Tibial nerve (tissue), 4 donors: Measurements from ENCODE around the gene GATAD2A. TPM values are rescaled to one million over a fixed set of nuclear protein-coding genes. Genes with fewer than 3 reads are reported as not detected.

Experiments
- DNase-seq, 2 donors: peaks; one replicate each; pipeline ENCODE4 v3.0.0-alpha.2; 2019; ENCODE audit warnings: low spot score in 2 of 2
- H3K27ac ChIP-seq, 4 donors: fragments of 200-600 bp; sonication (generic) in 3 of 4; one replicate each; pipeline ENCODE4 v1.5.1; 2017 to 2019; ENCODE audit warnings: mild to moderate bottlenecking in 1 of 4
- H3K27me3 ChIP-seq, 2 donors: fragments of 200-600 bp; sonication (generic) in 1 of 2; one replicate each; pipeline versions ENCODE4 v1.5.1 to v1.6.0; 2017 to 2019
- H3K36me3 ChIP-seq, 3 donors: fragments of 200-600 bp; sonication (generic); one replicate each; pipeline ENCODE4 v1.5.1; 2018 to 2019
- H3K4me1 ChIP-seq, 4 donors: fragments of 200-600 bp; sonication (generic) in 3 of 4; one replicate each; pipeline ENCODE4 v1.5.1; 2017 to 2019
- H3K4me3 ChIP-seq, 4 donors: fragments of 200-600 bp; sonication (generic) in 3 of 4; one replicate each; pipeline ENCODE4 v1.5.1; 2017 to 2019; ENCODE audit warnings: mild to moderate bottlenecking in 1 of 4, moderate library complexity in 1 of 4
- H3K9me3 ChIP-seq, 4 donors: fragments of 200-600 bp; sonication (generic) in 3 of 4; one replicate each; pipeline ENCODE4 v1.5.1; 2017 to 2019
- EP300 ChIP-seq, 2 donors: sonication (generic); formaldehyde crosslinking; IDR thresholded peaks; one replicate each; pipeline ENCODE4 v1.6.1; 2017; ENCODE audit warnings: antibody characterized with exemption in 2 of 2, mild to moderate bottlenecking in 1 of 2
- POLR2A ChIP-seq, 2 donors: fragments of 450-650 bp; IDR thresholded peaks; one replicate each; pipeline ENCODE4 v1.6.1; 2017; ENCODE audit warnings: antibody characterized with exemption in 2 of 2, mild to moderate bottlenecking in 2 of 2, moderate library complexity in 2 of 2
- WGBS, 2 donors: methylation state at CpG; one replicate each; pipeline ENCODE4 v1.1.5; 2018; 5-methylcytosine and 5-hydroxymethylcytosine counted together
- total RNA-seq, 4 donors: library from RNA; depleted of rRNA; stranded (reverse); fragments of >200 nt; gene quantifications; one replicate each; pipeline ENCODE4 v1.1.0, GENCODE V29; 2016
- TF ChIP-seq, protein P1 (sequence below), 5 experiments: fragments of 200-600 bp in 3 of 5; fragments of 450-650 bp in 2 of 5; sonication (generic) in 3 of 5; IDR thresholded peaks; one replicate each; pipeline ENCODE4 v1.5.1; 2016 to 2019; ENCODE audit warnings: antibody characterized with exemption in 5 of 5, mild to moderate bottlenecking in 3 of 5, moderate library complexity in 2 of 5

GATAD2A gene
- total RNA-seq, 4 donors from 2014 or later: 34.1 to 69.6 (median 36.8) TPM

DNA sequence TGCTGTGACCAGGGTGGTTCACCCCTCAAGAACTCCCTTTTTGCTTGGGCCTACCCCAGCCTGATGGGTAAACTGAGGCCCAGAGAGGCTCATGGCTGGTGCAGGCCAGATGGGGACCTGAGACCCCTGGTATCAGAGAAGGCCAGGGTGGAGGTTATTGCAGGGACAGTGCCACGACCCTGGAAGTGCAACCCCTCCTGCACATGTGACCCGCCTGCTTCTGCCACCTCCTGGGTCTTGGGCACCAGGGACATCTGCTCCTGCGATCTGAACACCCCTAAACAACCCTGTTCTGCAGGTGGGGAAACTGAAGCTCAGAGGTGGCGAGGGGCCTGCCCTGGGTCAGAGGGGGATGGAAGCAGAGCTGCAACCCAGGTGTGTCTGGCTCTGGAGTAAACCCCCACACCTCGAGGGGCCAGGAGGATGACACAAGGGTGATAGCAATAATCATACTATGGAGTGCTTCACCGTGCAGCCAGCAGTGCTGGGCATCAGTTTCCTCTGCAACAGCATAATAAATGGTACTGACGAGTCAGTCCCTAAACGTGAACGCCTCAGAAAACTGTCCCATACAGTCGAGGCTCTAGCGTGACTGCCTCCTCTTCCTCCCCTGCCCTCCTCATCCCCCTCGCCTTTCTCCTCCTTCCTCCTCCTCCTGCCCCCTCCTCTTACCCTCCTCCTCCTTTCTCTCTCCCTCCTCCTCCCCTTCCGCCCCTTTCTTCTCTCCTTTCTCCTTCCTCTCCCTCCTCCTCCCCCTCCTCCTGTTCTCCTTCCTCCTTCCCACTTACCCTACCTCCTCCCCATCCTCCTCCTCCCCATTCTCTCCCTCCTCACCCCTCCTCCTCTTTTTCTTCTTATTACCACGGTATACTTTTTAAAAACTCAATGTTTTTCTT is 127.6 kb downstream of the GATAD2A start:
- Histone ChIP-seq H3K27me3 (peaks cover 0 to 10% of the 10 kb centered on the region in 2 donors), H3K27ac (no peak overlapping the region), H3K4me1 (peaks cover 0 to 34% (median 7%) of the 10 kb centered on the region in 4 donors), H3K36me3 (peaks cover 0 to 20% (median 0%) of the 10 kb centered on the region in 3 donors), H3K9me3 (no peaks in the 10 kb centered on the region), H3K4me3 (no peak overlapping the region)
- 68 to 69% methylated on average over 12 to 14 of the region's 14 CpGs for WGBS, 2 donors
- TF ChIP-seq EP300 (IDR thresholded peaks at IDR 0.05) (no peak), POLR2A (IDR thresholded peaks at IDR 0.05) (no peak)
- TF ChIP-seq, protein P1, sequence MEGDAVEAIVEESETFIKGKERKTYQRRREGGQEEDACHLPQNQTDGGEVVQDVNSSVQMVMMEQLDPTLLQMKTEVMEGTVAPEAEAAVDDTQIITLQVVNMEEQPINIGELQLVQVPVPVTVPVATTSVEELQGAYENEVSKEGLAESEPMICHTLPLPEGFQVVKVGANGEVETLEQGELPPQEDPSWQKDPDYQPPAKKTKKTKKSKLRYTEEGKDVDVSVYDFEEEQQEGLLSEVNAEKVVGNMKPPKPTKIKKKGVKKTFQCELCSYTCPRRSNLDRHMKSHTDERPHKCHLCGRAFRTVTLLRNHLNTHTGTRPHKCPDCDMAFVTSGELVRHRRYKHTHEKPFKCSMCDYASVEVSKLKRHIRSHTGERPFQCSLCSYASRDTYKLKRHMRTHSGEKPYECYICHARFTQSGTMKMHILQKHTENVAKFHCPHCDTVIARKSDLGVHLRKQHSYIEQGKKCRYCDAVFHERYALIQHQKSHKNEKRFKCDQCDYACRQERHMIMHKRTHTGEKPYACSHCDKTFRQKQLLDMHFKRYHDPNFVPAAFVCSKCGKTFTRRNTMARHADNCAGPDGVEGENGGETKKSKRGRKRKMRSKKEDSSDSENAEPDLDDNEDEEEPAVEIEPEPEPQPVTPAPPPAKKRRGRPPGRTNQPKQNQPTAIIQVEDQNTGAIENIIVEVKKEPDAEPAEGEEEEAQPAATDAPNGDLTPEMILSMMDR (IDR thresholded peaks at IDR 0.05): no peak
- DNase-seq: no peak

DNA sequence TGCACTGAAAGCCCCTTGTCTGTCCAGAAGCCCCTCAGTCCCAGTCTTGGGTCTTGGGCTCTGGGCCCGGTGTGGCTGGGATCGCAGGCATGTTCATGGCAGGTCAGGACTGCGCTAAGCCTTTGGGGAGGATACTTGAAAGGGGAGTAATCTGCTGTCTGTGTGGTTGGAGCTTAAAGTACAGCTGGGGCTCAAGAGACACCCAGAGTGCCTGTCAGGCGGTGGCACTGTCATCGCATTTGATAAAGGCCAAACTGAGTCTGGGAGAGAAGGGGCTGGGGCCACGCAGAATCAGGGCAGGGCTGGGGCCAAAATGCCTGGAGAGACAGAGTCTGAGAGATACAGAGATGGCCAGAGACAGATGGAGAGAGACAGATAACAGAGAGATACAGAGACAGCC is 128.4 kb downstream of the GATAD2A start:
- Histone ChIP-seq H3K27me3 (peaks cover 0 to 18% of the 10 kb centered on the region in 2 donors), H3K4me1 (peaks cover 0 to 38% (median 15%) of the 10 kb centered on the region in 4 donors), H3K27ac (no peak overlapping the region), H3K9me3 (no peaks in the 10 kb centered on the region), H3K4me3 (no peak overlapping the region), H3K36me3 (peaks cover 0 to 12% (median 0%) of the 10 kb centered on the region in 3 donors)
- TF ChIP-seq POLR2A (IDR thresholded peaks at IDR 0.05) (no peak), EP300 (IDR thresholded peaks at IDR 0.05) (no peak)
- TF ChIP-seq, protein P1 (IDR thresholded peaks at IDR 0.05): no peak
- DNase-seq: no peak
- 80 to 81% methylated on average over 6 of the region's 6 CpGs for whole genome bisulfite sequencing, 2 donors

DNA sequence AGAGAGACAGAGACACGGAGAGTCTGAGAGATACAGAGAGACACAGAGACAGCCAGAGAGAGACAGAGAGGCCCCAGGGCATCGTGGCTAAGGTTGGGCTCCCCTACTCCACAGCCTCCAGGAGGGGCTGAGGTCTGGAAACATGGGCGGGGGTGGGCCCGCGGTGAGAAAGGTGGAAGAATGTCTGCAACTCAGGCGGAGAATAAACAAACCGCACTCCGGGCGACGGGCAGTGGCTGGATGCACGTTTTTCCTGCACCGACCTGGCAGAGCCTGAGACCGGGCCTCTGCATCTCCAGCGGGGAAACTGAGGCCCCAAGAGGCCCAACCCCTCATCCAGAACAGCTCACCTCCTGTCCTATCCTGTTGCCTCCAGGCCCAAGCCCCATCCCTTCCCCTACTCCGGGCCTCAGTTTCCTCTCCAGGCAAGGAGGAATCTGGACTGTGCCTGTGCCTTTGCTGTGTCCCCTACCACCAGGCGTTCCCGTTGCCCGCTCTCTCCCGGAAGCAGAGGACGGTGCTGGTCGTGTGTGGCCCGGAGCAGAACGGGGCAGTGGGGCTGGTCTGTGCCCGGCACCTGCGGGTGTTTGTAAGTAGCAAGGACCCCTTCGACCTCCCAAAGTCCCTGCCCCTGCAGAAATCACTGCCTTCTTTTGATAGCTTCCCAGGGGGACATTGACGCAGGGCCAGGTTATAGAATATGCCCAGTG is 129.2 kb downstream of the GATAD2A start:
- DNase-seq: no peak
- H3K36me3 ChIP-seq: peaks cover 0 to 9% (median 0%) of the 10 kb centered on the region in 3 donors
- no peak overlapping the region for H3K4me3 ChIP-seq
- H3K4me1 ChIP-seq: peaks cover 0 to 39% (median 17%) of the 10 kb centered on the region in 4 donors
- TF ChIP-seq EP300 (IDR thresholded peaks at IDR 0.05): no peak
- TF ChIP-seq, protein P1 (IDR thresholded peaks at IDR 0.05): no peak
- TF ChIP-seq POLR2A (IDR thresholded peaks at IDR 0.05): no peak
- H3K27ac ChIP-seq: no peak overlapping the region
- 76 to 79% methylated on average over 27 of the region's 27 CpGs for WGBS, 2 donors
- H3K27me3 ChIP-seq: peaks cover 0 to 27% of the 10 kb centered on the region in 2 donors
- H3K9me3 ChIP-seq: no peaks in the 10 kb centered on the region

DNA sequence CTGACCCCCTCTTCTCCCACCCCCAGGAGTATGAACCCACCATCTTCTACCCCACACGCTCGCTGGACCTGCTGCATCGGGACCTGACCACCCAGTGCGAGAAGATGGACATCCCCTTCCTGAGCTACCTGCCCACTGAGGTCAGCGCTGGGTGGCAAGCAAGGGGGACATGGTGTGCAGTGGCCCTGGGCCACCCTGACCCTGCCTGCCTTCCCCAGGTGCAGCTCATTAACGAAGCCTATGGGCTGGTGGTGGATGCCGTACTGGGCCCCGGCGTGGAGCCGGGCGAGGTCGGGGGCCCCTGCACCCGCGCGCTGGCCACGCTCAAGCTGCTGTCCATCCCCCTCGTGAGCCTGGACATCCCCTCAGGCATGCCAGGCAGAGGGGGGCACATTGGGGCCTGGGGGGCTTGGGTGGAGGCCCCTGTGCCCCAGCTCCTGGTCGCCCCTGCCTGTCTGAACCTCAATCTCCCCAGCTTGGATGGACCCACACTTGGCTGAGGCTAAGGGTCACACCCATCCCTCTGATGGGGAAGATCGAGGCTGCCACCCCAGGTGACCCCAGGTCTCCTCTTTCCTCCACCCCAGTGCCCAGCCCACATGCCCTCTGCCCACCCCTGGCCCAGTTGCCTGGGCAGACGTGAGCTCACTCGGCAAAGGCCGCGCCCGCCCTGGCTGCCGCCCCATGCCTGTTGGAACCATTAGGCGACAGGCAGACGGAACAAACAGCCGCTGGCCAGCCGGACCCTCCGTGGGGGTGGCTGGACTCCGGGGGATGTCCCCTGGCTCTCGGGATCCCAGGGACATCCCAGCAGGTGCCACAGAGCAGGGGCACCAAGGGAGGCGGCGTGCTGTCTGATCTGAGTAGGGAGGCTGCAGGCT is 130.1 kb downstream of the GATAD2A start:
- peaks cover 0 to 41% (median 20%) of the 10 kb centered on the region in 4 donors for H3K4me1 ChIP-seq
- TF ChIP-seq, protein P1 (IDR thresholded peaks at IDR 0.05): no peak
- TF ChIP-seq EP300 (IDR thresholded peaks at IDR 0.05) (no peak), POLR2A (IDR thresholded peaks at IDR 0.05) (no peak)

More for the DNA sequence above, 130.1 kb downstream of the GATAD2A start:
- H3K36me3 ChIP-seq: peaks cover 0 to 9% (median 0%) of the 10 kb centered on the region in 3 donors
- H3K4me3 ChIP-seq: no peak overlapping the region
- WGBS, 2 donors: 83 to 84% methylated on average over 20 to 25 of the region's 34 CpGs
- H3K27ac ChIP-seq: no peak overlapping the region
- H3K9me3 ChIP-seq: peaks cover 0 to 5% (median 0%) of the 10 kb centered on the region in 4 donors
- no peak for DNase-seq
- peaks cover 2 to 35% of the 10 kb centered on the region in 2 donors for H3K27me3 ChIP-seq
